Mucosa of gallbladder (tissue), 1 donor: ENCODE measurements around the gene FSD2. TPM values are rescaled to one million over a fixed set of nuclear protein-coding genes. Genes with fewer than 3 reads are reported as not detected.
A peak's percentile ranks its signal among the peaks of the same experiment; 100 is the strongest.
"Not testable (repeated sequence)": the region's sequence is repeated elsewhere in the genome, so short reads cannot be mapped to it uniquely, and the experiment has no call there.

Experiments used
- DNase-seq: peaks from one replicate; pipeline ENCODE4 v3.0.0-alpha.2; 2020; ENCODE audit warnings: low spot score
- total RNA-seq: library from RNA; stranded (reverse); gene quantifications from one replicate; pipeline ENCODE4 v1.2.1, GENCODE V29; 2021
- donor health status: DM: no; HTN: no; CAD: no.

Gene FSD2
- total RNA-seq, 1 donor from 2014 or later: 0.09 TPM

DNA sequence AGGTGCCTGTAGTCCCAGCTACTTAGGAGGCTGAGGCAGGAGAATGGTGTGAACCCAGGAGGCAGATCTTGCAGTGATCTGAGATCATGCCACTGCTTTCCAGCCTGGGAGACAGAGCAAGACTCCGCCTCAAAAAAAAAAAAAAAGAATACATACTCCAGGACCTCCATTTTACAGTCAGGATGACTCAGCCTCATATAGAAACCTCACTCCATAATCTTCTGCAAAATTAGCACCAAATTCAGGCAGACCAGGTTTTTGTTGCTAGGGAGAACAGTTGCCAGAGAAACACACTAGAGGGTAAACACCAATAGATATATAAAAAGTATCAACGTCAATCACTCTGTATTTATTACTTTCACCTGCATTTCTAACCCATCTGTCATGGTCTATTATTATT lies 67.9 kb downstream of the FSD2 start:
- DNase-seq: no peak

GRCh38 chr15:82731527-82731926 lies 74.3 kb downstream of the FSD2 start:
- DNase-seq: no peak

- DNase-seq: no peak
These were observed 75.8 kb downstream of the FSD2 start for GRCh38 chr15:82730022-82730530.

- DNase-seq: no peak
These were observed 79.1 kb downstream of the FSD2 start for GRCh38 chr15:82726816-82727215.

GRCh38 chr15:82715003-82715402 lies 90.9 kb downstream of the FSD2 start:
- no peak for DNase-seq

DNA sequence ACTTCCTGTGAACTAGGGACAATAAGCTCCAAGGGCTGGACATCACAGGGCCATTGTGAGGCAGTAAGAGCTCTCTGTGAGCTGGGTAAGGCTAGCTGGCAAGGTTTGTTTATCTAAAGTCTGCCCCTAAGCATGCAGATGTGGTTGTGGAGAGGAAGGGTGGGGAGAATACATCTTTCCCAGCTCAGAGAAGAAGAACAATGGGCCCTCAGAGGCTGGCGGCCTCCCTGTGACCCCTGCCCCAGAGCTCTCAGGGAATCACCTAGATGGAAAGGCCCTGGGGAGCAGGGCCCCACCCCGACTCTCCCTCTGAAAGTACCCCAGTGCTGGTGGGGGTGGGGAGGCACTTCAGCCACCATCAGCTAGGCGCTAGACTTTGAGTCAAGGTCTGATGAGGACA lies 91.9 kb downstream of the FSD2 start:
- DNase-seq: no peak

- DNase-seq: no peak
These were observed 93.8 kb downstream of the FSD2 start for GRCh38 chr15:82712036-82712435.

GRCh38 chr15:82710926-82711490 lies 94.9 kb downstream of the FSD2 start:
- no peak for DNase-seq

- no peak for DNase-seq
These were observed 95.7 kb downstream of the FSD2 start for GRCh38 chr15:82710208-82710555.

DNA sequence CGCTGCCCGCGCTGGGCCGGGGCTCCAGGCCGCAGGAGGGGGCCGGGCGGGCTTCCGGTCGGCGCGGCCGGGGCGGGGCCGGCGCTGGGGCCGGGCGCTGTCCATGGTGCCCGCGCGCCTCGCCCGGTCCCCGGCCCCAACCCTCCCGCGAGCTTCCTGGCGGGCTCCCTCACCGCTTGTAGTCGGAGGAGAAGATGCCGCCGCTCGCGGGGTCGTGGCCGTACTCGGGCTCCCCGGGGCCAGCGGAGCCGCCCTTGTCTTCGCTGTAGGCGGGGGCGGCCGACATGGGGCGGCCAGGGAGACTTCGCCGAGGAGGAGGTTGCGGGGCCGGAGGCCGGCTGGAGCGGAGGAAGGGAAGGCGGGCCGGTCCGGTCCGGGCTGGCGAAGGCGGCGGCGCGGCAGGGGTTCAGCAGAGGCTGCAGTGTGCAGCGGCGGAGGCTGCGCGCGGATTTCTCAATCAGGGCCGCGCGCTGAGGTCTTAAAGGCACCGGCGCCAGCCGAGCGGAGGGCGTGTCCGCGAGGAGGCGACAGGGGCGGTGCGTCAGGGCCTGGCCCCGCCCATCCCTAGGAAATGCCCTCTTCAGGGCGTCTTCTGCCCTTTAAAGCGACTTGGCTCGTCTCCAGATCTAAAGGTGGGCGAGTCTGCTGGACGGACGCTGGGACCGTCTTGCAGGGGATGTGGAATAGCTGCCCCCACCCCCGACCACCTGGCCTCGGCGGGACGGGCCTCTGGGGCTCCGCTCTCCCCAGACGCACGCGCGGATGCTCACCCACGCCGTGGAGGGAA lies 96.3 kb downstream of the FSD2 start, which contains the start of gene AP3B2:
Gene AP3B2 (minus strand): TSS at position 455 of the 787 bp plus-strand sequence. CDS start 169 bp downstream, at position 286.
- DNase-seq: peak; percentile 47

DNA sequence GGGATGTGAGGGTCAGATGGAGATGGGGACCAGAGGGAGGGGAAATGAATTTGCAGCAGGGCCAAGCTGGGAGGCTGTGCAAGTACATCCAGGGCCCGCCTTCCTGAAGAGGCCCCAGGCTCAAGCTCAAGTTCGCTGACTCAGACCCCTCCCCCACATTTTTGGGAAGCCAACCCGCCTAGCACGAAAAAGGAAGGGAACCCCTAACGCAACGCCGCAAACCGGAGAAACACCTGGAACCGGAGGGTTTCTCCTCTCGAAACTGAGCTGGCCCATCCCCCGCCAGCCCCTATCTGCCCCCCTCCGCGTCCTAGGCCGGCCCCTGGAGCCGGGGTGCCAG lies 96.8 kb downstream of the FSD2 start:
- no peak for DNase-seq

DNA sequence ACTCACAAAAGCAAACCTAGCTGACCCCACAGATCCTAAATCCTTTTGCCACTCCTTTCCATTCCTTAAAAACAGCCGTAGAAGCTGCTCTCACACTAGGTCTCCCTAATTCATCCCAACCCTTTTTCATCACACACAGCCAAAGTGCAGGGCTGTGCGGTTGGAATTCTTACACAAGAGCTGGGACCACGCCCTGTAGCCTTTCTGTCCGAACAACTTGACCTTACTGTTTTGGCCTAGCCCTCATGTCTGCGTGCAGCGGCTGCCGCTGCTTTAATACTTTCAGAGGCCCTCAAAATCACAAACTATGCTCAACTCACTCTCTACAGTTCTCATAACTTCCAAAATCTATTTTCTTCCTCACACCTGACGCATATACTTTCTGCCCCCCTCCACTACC lies 100.0 kb downstream of the FSD2 start:
- not testable (repeated sequence) for DNase-seq

Other genes starting within 250 kb of the FSD2 start
- gene CPEB1, start 158.7 kb downstream of the FSD2 start, total RNA-seq: 4.8 TPM
- gene AP3B2, start 96.2 kb downstream of the FSD2 start, total RNA-seq: 0.69 TPM
- 10.0 TPM for gene WHAMM, start 3.6 kb upstream of the FSD2 start, total RNA-seq
- gene HOMER2, start 146.7 kb upstream of the FSD2 start, total RNA-seq: 152 TPM
- gene RAMAC, start 180.1 kb upstream of the FSD2 start, total RNA-seq: 22.1 TPM
- gene C15orf40, start 205.6 kb upstream of the FSD2 start, total RNA-seq: 22.3 TPM